Chondrocyte (in vitro differentiated cells): ENCODE results near the gene SH3BP1. TPM values are rescaled to one million over a fixed set of nuclear protein-coding genes. Genes with fewer than 3 reads are reported as not detected.

Source experiments
- DNase-seq: peaks from one replicate; pipeline ENCODE4 v3.0.0; 2021; ENCODE audit warnings: mixed read lengths, low spot score
- H3K27ac Mint-ChIP-seq: one replicate; pipeline ENCODE4 v1.8.0; 2021; ENCODE audit warnings: mild to moderate bottlenecking, moderate library complexity, mixed read lengths; ENCODE audit not compliant: unreplicated experiment
- H3K27me3 Mint-ChIP-seq: 2 replicates; pipeline ENCODE4 v1.8.0; 2021; ENCODE audit warnings: low read depth, mixed read lengths
- H3K36me3 Mint-ChIP-seq: 2 replicates; pipeline ENCODE4 v1.8.0; 2021; ENCODE audit warnings: low read depth, mixed read lengths
- H3K4me1 Mint-ChIP-seq: 2 replicates; pipeline ENCODE4 v1.8.0; 2021; ENCODE audit warnings: low read depth, mild to moderate bottlenecking, mixed read lengths
- H3K4me3 Mint-ChIP-seq: one replicate; pipeline ENCODE4 v1.8.0; 2021; ENCODE audit warnings: mild to moderate bottlenecking, moderate library complexity, mixed read lengths; ENCODE audit not compliant: unreplicated experiment
- H3K9me3 Mint-ChIP-seq: 2 replicates; pipeline ENCODE4 v1.8.0; 2021; ENCODE audit warnings: low read depth, mixed read lengths
- total RNA-seq: library from RNA; stranded (reverse); gene quantifications from 3 replicates; pipeline ENCODE4 v1.2.1, GENCODE V29; 2021
- TF ChIP-seq, protein P1 (sequence below): fragments of 200-600 bp; sonication (generic); IDR thresholded peaks from 2 replicates; pipeline ENCODE4 v1.5.0; 2021; ENCODE audit warnings: antibody characterized with exemption, mild to moderate bottlenecking, moderate library complexity

The SH3BP1 gene
- total RNA-seq, 1 donor from 2014 or later = 2.7 TPM

DNA sequence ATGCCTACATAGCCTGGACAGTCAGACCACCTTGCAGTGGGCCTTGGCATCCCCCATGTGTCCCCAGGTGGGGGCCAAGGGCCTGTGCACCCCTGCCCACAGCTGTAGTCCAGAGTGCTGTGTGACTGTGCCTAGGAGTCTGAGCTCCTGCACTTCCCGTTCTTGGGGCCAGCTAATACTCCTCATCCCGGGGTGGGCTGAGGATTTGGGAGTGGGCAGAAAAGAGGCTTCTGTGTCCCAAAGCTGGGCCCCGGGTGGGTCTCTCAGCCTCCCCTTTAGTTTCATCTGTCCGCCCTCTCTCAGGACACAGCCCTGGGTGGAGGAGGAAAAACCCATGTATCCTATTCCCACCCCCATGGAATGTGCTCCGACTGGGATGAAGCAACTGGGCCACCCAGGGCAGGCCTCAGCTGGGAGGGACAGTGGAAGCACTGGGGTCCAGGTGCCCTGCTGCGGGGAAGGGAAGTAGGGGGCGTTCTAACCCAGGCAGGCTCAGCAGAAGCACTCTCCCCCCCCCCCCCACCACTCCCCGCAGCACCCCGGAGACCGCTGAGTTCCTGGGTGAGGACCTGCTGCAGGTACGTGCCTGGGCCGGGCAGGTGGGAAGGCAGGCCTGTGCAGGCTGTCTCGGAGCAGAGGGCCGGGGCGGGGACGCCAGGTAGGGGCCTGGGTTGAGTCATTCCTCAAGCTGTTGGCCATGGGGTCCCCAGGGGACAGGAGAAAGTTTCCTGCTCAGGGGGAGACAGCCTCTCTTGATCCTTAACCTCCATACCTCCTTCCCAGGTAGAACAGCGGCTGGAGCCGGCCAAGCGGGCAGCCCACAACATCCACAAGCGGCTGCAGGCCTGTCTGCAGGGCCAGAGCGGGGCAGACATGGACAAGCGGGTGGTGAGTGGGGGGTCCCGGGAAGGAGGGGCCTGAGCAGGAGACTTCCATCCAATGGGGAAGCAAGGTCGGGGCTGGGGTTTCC, 1.4 kb downstream of the SH3BP1 start:
- no peaks in the 10 kb centered on the region for H3K27me3 Mint-ChIP-seq
- H3K4me3 Mint-ChIP-seq = peak overlapping the region; percentile 64
- no peak for DNase-seq
- no peak overlapping the region for H3K27ac Mint-ChIP-seq
- H3K36me3 Mint-ChIP-seq = no peaks in the 10 kb centered on the region
- TF ChIP-seq, protein P1, sequence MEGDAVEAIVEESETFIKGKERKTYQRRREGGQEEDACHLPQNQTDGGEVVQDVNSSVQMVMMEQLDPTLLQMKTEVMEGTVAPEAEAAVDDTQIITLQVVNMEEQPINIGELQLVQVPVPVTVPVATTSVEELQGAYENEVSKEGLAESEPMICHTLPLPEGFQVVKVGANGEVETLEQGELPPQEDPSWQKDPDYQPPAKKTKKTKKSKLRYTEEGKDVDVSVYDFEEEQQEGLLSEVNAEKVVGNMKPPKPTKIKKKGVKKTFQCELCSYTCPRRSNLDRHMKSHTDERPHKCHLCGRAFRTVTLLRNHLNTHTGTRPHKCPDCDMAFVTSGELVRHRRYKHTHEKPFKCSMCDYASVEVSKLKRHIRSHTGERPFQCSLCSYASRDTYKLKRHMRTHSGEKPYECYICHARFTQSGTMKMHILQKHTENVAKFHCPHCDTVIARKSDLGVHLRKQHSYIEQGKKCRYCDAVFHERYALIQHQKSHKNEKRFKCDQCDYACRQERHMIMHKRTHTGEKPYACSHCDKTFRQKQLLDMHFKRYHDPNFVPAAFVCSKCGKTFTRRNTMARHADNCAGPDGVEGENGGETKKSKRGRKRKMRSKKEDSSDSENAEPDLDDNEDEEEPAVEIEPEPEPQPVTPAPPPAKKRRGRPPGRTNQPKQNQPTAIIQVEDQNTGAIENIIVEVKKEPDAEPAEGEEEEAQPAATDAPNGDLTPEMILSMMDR = no peak
- H3K4me1 Mint-ChIP-seq = peaks cover 23% of the 10 kb centered on the region
- H3K9me3 Mint-ChIP-seq = no peaks in the 10 kb centered on the region

DNA sequence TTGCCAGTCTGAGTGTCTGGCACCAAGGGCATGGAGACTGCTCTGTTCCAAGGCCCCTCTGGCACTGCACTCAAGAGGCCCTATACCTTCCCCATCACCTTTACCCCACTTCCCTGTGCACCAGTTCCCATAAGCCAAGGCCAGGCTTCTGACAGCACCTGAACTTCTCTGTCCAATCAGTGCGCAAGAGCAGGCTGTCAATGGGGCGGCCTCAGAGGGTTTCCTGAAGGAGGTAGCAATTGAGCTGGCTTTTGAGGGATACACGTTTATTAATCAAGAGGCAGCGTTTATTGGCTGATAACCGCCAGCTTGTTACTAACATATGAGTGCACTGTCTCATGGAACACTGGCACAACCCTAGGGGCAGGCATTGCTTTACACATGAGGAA, 2.1 kb downstream of the SH3BP1 start:
- Mint-ChIP-seq H3K27ac (no peak overlapping the region), H3K27me3 (no peaks in the 10 kb centered on the region), H3K9me3 (no peaks in the 10 kb centered on the region), H3K4me3 (no peak overlapping the region), H3K4me1 (peaks cover 17% of the 10 kb centered on the region), H3K36me3 (no peaks in the 10 kb centered on the region)
- no peak for DNase-seq
- TF ChIP-seq, protein P1 = no peak

DNA sequence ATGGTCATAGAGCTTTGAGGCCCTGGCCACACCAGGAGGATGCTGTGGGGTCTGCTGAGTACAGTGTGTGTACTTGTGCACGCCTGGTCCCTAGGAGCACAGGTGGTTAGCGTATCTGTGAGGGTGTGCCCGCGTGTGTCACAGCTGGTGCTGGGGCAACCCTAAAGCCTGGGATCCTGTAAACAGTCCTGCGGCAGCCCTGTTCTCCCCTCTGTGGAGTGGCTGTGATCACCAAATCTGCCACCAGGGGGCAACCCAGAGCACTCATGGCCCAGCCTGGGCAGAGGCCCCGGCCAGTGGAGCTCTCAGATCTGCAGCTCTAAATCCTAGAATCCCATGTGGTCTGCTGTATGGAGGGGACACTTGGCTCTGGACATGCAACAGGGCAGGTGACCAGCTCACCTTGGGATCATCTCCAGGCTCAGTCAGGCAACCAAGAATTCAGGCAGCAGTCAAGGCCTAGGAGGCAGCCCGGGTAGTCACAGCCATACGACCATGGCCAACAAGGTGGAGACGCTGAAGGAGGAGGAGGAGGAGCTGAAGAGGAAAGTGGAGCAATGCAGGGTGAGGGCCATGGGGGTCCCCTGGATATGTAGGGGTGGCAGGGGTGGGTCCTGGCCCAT, 3.9 kb downstream of the SH3BP1 start:
- no peak overlapping the region for H3K27ac Mint-ChIP-seq
- H3K4me3 Mint-ChIP-seq = no peak overlapping the region
- H3K36me3 Mint-ChIP-seq = no peaks in the 10 kb centered on the region
- H3K9me3 Mint-ChIP-seq = no peaks in the 10 kb centered on the region
- DNase-seq = no peak
- no peaks in the 10 kb centered on the region for H3K27me3 Mint-ChIP-seq
- peaks cover 12% of the 10 kb centered on the region for H3K4me1 Mint-ChIP-seq
- TF ChIP-seq, protein P1 = peak; percentile 90

DNA sequence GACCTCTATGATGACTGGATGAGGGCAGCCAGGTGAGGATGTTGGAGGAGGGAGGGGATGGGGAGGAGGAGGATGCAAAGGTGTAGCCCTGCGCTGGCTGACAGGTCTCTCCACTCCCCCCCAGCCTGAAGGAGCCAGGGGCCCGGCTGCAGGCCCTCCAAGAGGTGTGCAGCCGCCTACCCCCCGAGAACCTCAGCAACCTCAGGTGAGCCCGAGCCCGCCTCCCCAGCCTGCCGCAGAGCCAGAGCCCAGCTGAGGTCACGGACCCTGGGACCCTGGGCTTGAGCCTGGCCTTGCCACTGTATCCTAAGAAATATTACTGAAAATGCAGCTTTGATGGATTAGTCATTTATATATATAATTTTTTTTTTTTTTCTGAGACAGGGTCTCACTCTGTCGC, 7.8 kb downstream of the SH3BP1 start:
- H3K4me3 Mint-ChIP-seq = no peak overlapping the region
- H3K9me3 Mint-ChIP-seq = no peaks in the 10 kb centered on the region
- no peak overlapping the region for H3K27ac Mint-ChIP-seq
- H3K4me1 Mint-ChIP-seq = peaks cover 3% of the 10 kb centered on the region
- TF ChIP-seq, protein P1 = no peak
- DNase-seq = no peak
- no peaks in the 10 kb centered on the region for H3K36me3 Mint-ChIP-seq
- no peaks in the 10 kb centered on the region for H3K27me3 Mint-ChIP-seq

DNA sequence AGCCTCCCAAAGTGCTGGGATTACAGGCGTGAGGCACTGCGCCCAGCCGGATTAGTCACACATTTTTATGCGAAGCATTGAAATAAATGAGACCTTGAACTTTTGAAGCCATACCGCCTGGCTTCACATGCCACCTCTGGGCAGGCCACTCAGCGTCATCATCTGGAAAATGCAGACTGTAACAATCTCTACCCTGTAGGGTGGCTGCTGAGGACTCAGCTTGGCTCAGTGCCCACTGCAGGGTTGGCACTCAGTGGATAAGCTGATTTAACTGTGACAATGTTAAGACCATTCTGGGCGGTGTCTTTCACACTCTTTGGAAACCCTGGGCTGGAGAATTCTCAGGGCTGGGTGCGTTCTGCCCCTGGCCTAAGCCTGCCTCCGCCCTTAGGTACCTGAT, 8.5 kb downstream of the SH3BP1 start:
- H3K36me3 Mint-ChIP-seq = no peaks in the 10 kb centered on the region

More for the DNA sequence above, 8.5 kb downstream of the SH3BP1 start:
- Mint-ChIP-seq H3K9me3 (no peaks in the 10 kb centered on the region), H3K4me1 (peaks cover 3% of the 10 kb centered on the region), H3K27me3 (no peaks in the 10 kb centered on the region), H3K4me3 (no peak overlapping the region), H3K27ac (no peak overlapping the region)
- no peak for DNase-seq
- TF ChIP-seq, protein P1 = no peak
